ENCODE measurements around the gene MAP1A.
"Not testable (repeated sequence)": the region's sequence is repeated elsewhere in the genome, so short reads cannot be mapped to it uniquely, and the experiment has no call there.

The MAP1A gene

DNA sequence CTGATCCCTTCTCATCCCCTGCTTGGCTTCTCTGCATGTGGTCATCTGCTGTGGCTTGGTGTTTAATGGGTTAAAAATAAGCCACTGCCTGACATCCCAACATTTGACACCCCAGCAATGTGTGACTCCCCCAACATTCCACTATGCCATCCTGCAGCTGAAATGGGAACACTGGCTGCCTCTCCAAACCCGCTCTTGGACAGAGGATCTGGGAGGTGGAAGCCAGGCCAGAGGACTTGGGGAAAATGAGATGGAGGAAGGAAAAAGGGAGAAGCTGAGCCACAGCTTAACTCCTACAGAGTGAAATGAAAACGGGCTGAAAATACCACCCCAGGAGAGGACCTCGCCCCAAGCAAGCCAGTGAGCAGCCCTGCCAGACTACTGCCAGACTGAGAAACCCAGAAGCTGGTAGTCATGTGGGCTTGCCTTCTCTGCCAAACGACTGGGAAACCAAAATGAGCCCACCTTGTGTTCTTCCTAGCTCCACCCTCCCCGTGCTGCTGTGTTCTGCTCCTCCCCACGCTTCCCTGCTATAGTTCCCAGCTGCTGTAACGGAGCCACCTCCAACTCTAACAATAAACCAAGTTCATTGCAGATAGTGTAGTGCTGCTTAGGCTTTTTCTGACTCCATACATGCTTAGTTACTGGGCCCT, 13.7 kb downstream of the MAP1A start:
- DNase-seq = no peak

- not testable (repeated sequence) for DNase-seq
Measured at GRCh38 chr15:43532826-43533225, 15.4 kb downstream of the MAP1A start.

GRCh38 chr15:43534897-43535296, 17.5 kb downstream of the MAP1A start:
- no peak for DNase-seq

DNA sequence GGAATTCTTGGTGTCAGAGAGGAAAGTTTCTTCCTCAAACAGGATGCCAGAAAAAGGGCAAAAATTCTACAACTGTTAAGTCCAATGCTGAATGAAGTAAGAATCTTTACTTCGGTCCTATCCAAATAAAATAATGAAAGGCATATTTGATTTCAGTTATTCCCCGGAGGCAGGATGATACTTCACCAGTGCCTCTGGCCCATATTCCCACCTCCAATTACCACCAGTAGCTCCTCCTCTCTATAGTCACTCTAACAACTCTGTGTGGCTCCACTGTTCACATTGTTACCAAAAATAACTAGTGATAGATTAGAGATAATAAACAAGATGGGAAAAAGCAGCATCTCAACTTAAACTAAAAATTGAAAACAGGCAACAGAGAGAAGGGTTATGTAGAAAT, 20.7 kb downstream of the MAP1A start:
- no peak for DNase-seq

GRCh38 chr15:43541785-43542184, 24.4 kb downstream of the MAP1A start:
- no peak for DNase-seq

DNA sequence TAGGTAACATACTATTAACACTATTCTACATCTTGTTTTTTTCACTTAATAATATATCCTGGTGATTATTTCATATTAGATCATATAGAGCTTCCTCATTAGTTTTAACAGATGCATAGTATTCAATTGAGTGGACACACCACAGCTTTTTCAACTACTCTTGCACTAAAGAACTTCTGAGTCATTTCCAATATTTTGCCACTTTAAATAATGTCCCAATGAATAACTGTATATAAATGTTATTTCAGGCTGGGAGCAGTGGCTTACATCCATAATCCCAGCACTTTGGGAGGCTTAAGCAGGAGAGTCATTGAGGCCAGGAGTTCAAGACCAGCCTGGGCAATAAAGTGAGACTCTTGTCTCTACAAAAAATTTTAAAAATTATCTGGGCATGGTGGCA, 26.9 kb downstream of the MAP1A start:
- no peak for DNase-seq

- no peak for DNase-seq
Measured at GRCh38 chr15:43545426-43545825, 28.0 kb downstream of the MAP1A start.

- DNase-seq = no peak
Measured at GRCh38 chr15:43547539-43547938, 30.1 kb downstream of the MAP1A start.

- no peak for DNase-seq
Measured at GRCh38 chr15:43550527-43551363, 33.3 kb downstream of the MAP1A start.

DNA sequence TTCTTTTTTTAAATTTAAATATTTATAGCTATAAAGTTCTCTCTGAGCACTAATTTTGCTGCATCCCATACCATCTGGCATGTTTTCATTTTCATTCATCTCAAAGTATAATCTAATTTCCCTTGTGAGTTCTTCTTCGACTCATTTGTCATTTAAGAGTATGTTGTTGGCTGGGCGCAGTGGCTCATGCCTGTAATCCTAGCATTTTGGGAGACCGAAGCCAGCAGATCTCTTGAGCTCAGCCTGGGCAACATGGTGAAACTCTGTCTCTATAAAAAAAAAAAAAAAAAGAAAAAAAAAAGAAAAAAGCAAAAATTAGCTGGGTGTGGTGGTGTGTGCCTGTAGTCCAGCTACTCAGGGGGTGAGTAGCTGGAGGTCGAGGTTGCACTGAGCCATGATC, 34.8 kb downstream of the MAP1A start:
- DNase-seq = no peak

GRCh38 chr15:43552986-43553385, 35.6 kb downstream of the MAP1A start:
- DNase-seq = no peak

DNA sequence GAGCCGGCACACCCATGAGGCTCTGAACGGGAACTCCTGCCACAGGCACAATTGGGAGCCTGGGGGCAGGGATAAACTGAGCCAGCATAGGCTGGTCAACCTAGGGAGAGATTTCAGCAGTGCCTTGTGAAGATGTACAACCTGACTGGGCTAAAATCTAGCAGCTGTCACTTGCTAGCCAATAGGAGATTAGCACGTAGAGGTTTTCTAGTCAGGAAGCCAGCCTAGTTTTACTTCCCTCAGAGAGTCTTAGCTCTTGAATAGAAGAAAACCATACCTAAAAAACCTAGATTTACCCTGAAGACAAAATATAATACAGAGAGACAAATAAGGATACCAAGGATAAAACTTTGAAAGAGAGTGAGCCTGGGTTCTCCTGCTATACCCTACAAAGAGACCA, 45.3 kb downstream of the MAP1A start:
- not testable (repeated sequence) for DNase-seq

GRCh38 chr15:43563793-43564192, 46.4 kb downstream of the MAP1A start:
- DNase-seq = not testable (repeated sequence)

GRCh38 chr15:43566615-43567014, 49.2 kb downstream of the MAP1A start:
- not testable (repeated sequence) for DNase-seq

- DNase-seq = not testable (repeated sequence)
Measured at GRCh38 chr15:43574607-43575006, 57.2 kb downstream of the MAP1A start.

All from CD4-positive, alpha-beta T cell treated with Interferon gamma for 1 hour (primary cell).